GM10266 (cell line): Measurements from ENCODE around the gene NDRG3.

Experiments used
- DNase-seq: peaks from one replicate; pipeline ENCODE4 v3.0.0; 2012; ENCODE audit errors: extremely low spot score
- CTCF ChIP-seq: IDR thresholded peaks from 2 replicates; pipeline ENCODE4 v1.5.1; 2012; ENCODE audit warnings: mild to moderate bottlenecking, low read depth; ENCODE audit not compliant: control insufficient read depth, insufficient read depth; ENCODE audit errors: missing control alignments

The NDRG3 gene

GRCh38 chr20:36785308-36785707 is 39.4 kb upstream of the NDRG3 start:
- no peak for TF ChIP-seq CTCF
- no peak for DNase-seq

GRCh38 chr20:36784900-36785299 is 39.0 kb upstream of the NDRG3 start:
- no peak for DNase-seq
- TF ChIP-seq CTCF = no peak

- DNase-seq = no peak
- TF ChIP-seq CTCF = no peak
Observed at GRCh38 chr20:36784116-36784515, 38.2 kb upstream of the NDRG3 start.

- no peak for DNase-seq
- no peak for TF ChIP-seq CTCF
Observed at GRCh38 chr20:36779656-36780025, 33.8 kb upstream of the NDRG3 start.

GRCh38 chr20:36778831-36779655 is 33.2 kb upstream of the NDRG3 start:
- TF ChIP-seq CTCF = no peak
- DNase-seq = no peak

- DNase-seq = no peak
- no peak for TF ChIP-seq CTCF
Observed at GRCh38 chr20:36777576-36777975, 31.7 kb upstream of the NDRG3 start.

- no peak for DNase-seq
- TF ChIP-seq CTCF = no peak
Observed at GRCh38 chr20:36777167-36777566, 31.3 kb upstream of the NDRG3 start.
